Measurements from ENCODE around the gene SCN2A.
"Not testable (repeated sequence)": the region's sequence is repeated elsewhere in the genome, so short reads cannot be mapped to it uniquely, and the experiment has no call there.

The SCN2A gene

GRCh38 chr2:165373278-165374010 is 134.2 kb downstream of the SCN2A start:
- H3K36me3 ChIP-seq (ENCODE audit: low read depth), result no peaks in the 10 kb centered on the region
- no peak for TF ChIP-seq CTCF (IDR thresholded peaks at IDR 0.05; ENCODE audit: poor library complexity, severe bottlenecking)
- no peaks in the 10 kb centered on the region for H3K4me1 ChIP-seq (ENCODE audit: insufficient read depth, poor library complexity, severe bottlenecking)
- DNase-seq (ENCODE audit: low spot score) (no peak), ATAC-seq (ENCODE audit: low read depth) (no peak)
- H3K4me3 ChIP-seq (ENCODE audit: severe bottlenecking), result no peak overlapping the region
- H3K27ac ChIP-seq (ENCODE audit: poor library complexity, severe bottlenecking), result no peak overlapping the region
- no peaks in the 10 kb centered on the region for H3K27me3 ChIP-seq (ENCODE audit: insufficient read depth, poor library complexity, severe bottlenecking)
- H3K9me3 ChIP-seq (ENCODE audit: severe bottlenecking), result no peaks in the 10 kb centered on the region

GRCh38 chr2:165376571-165376975 is 137.4 kb downstream of the SCN2A start:
- no peak overlapping the region for H3K27ac ChIP-seq (ENCODE audit: poor library complexity, severe bottlenecking)
- H3K4me3 ChIP-seq (ENCODE audit: severe bottlenecking), result no peak overlapping the region
- TF ChIP-seq CTCF (IDR thresholded peaks at IDR 0.05; ENCODE audit: poor library complexity, severe bottlenecking), result no peak
- H3K9me3 ChIP-seq (ENCODE audit: severe bottlenecking), result no peaks in the 10 kb centered on the region
- H3K4me1 ChIP-seq (ENCODE audit: insufficient read depth, poor library complexity, severe bottlenecking), result no peaks in the 10 kb centered on the region
- no peak for ATAC-seq (ENCODE audit: low read depth)
- H3K27me3 ChIP-seq (ENCODE audit: insufficient read depth, poor library complexity, severe bottlenecking), result no peaks in the 10 kb centered on the region
- H3K36me3 ChIP-seq (ENCODE audit: low read depth), result no peaks in the 10 kb centered on the region
- DNase-seq (ENCODE audit: low spot score), result no peak

- Histone ChIP-seq H3K9me3 (ENCODE audit: severe bottlenecking) (no peaks in the 10 kb centered on the region), H3K36me3 (ENCODE audit: low read depth) (no peaks in the 10 kb centered on the region), H3K4me1 (ENCODE audit: insufficient read depth, poor library complexity, severe bottlenecking) (no peaks in the 10 kb centered on the region), H3K4me3 (ENCODE audit: severe bottlenecking) (no peak overlapping the region), H3K27ac (ENCODE audit: poor library complexity, severe bottlenecking) (no peak overlapping the region), H3K27me3 (ENCODE audit: insufficient read depth, poor library complexity, severe bottlenecking) (no peaks in the 10 kb centered on the region)
- ATAC-seq (ENCODE audit: low read depth), result no peak
- no peak for TF ChIP-seq CTCF (IDR thresholded peaks at IDR 0.05; ENCODE audit: poor library complexity, severe bottlenecking)
- DNase-seq (ENCODE audit: low spot score), result no peak
Observed at GRCh38 chr2:165382362-165382761, 143.1 kb downstream of the SCN2A start.

GRCh38 chr2:165390875-165391274 is 151.7 kb downstream of the SCN2A start:
- Histone ChIP-seq H3K27me3 (ENCODE audit: insufficient read depth, poor library complexity, severe bottlenecking) (no peaks in the 10 kb centered on the region), H3K27ac (ENCODE audit: poor library complexity, severe bottlenecking) (no peak overlapping the region), H3K36me3 (ENCODE audit: low read depth) (no peaks in the 10 kb centered on the region), H3K9me3 (ENCODE audit: severe bottlenecking) (no peaks in the 10 kb centered on the region), H3K4me3 (ENCODE audit: severe bottlenecking) (no peak overlapping the region), H3K4me1 (ENCODE audit: insufficient read depth, poor library complexity, severe bottlenecking) (no peaks in the 10 kb centered on the region)
- TF ChIP-seq CTCF (IDR thresholded peaks at IDR 0.05; ENCODE audit: poor library complexity, severe bottlenecking), result no peak
- no peak for ATAC-seq (ENCODE audit: low read depth)
- DNase-seq (ENCODE audit: low spot score), result no peak

GRCh38 chr2:165391791-165392190 is 152.6 kb downstream of the SCN2A start:
- Histone ChIP-seq H3K36me3 (ENCODE audit: low read depth) (no peaks in the 10 kb centered on the region), H3K27me3 (ENCODE audit: insufficient read depth, poor library complexity, severe bottlenecking) (no peaks in the 10 kb centered on the region), H3K4me3 (ENCODE audit: severe bottlenecking) (no peak overlapping the region), H3K4me1 (ENCODE audit: insufficient read depth, poor library complexity, severe bottlenecking) (no peaks in the 10 kb centered on the region), H3K27ac (ENCODE audit: poor library complexity, severe bottlenecking) (no peak overlapping the region), H3K9me3 (ENCODE audit: severe bottlenecking) (no peaks in the 10 kb centered on the region)
- no peak for TF ChIP-seq CTCF (IDR thresholded peaks at IDR 0.05; ENCODE audit: poor library complexity, severe bottlenecking)
- ATAC-seq (ENCODE audit: low read depth) (no peak), DNase-seq (ENCODE audit: low spot score) (no peak)

- not testable (repeated sequence) for H3K9me3 ChIP-seq (ENCODE audit: severe bottlenecking); H3K36me3 ChIP-seq (ENCODE audit: low read depth); H3K4me1 ChIP-seq (ENCODE audit: insufficient read depth, poor library complexity, severe bottlenecking); H3K4me3 ChIP-seq (ENCODE audit: severe bottlenecking); H3K27ac ChIP-seq (ENCODE audit: poor library complexity, severe bottlenecking); H3K27me3 ChIP-seq (ENCODE audit: insufficient read depth, poor library complexity, severe bottlenecking); ATAC-seq (ENCODE audit: low read depth); DNase-seq (ENCODE audit: low spot score)
Observed at GRCh38 chr2:165398603-165399002, 159.4 kb downstream of the SCN2A start.
